Trophoblast cell (in vitro differentiated cells and primary cell): ENCODE measurements around the gene ZC3H14.
A peak's percentile ranks its signal among the peaks of the same experiment; 100 is the strongest.

Source experiments
- DNase-seq, 2 donors: peaks; one replicate each; pipeline ENCODE4 v3.0.0-alpha.2; 2016
- H2AFZ ChIP-seq: 2 replicates; pipeline ENCODE4 v1.6.1; 2013; ENCODE audit warnings: low read length, moderate library complexity, mild to moderate bottlenecking; ENCODE audit not compliant: insufficient read depth, poor library complexity
- H2AK5ac ChIP-seq: 2 replicates; pipeline ENCODE4 v1.6.1; 2013; ENCODE audit warnings: mild to moderate bottlenecking, low read length
- H2BK120ac ChIP-seq: 2 replicates; pipeline ENCODE4 v1.6.1; 2013; ENCODE audit warnings: low read length, mild to moderate bottlenecking, moderate library complexity; ENCODE audit not compliant: insufficient read depth, poor library complexity
- H2BK12ac ChIP-seq: 2 replicates; pipeline ENCODE4 v1.6.1; 2013; ENCODE audit warnings: mild to moderate bottlenecking, low read length, moderate library complexity
- H2BK5ac ChIP-seq: 2 replicates; pipeline ENCODE4 v1.6.1; 2013; ENCODE audit warnings: low read length, low read depth, moderate library complexity, mild to moderate bottlenecking; ENCODE audit not compliant: poor library complexity
- H3K14ac ChIP-seq: 2 replicates; pipeline ENCODE4 v1.6.1; 2013; ENCODE audit warnings: mild to moderate bottlenecking, low read length
- H3K18ac ChIP-seq: 2 replicates; pipeline ENCODE4 v1.6.1; 2013; ENCODE audit warnings: mild to moderate bottlenecking, low read length
- H3K23ac ChIP-seq: 2 replicates; pipeline ENCODE4 v1.6.1; 2013; ENCODE audit warnings: low read length
- H3K27ac ChIP-seq: 2 replicates; pipeline ENCODE4 v1.5.1; 2013; ENCODE audit warnings: low read depth, mild to moderate bottlenecking, inconsistent platforms, low read length, moderate library complexity
- H3K27me3 ChIP-seq: 2 replicates; pipeline ENCODE4 v1.6.1; 2013; ENCODE audit warnings: inconsistent platforms, mild to moderate bottlenecking, low read length, moderate library complexity; ENCODE audit not compliant: insufficient read depth
- H3K36me3 ChIP-seq, 2 experiments: 1 replicate in 1 of 2; 2 replicates in 1 of 2; pipeline ENCODE4 v1.6.1; 2013; ENCODE audit warnings: low read length in 2 of 2, mild to moderate bottlenecking in 2 of 2, moderate library complexity in 1 of 2; ENCODE audit not compliant: insufficient read depth in 2 of 2, control insufficient read depth in 1 of 2
- H3K4ac ChIP-seq: 2 replicates; pipeline ENCODE4 v1.6.1; 2013; ENCODE audit warnings: low read depth, mild to moderate bottlenecking, low read length, moderate library complexity
- H3K4me1 ChIP-seq, 2 experiments: 1 replicate in 1 of 2; 2 replicates in 1 of 2; pipeline ENCODE4 v1.6.1; 2013; ENCODE audit warnings: low read length in 2 of 2, mild to moderate bottlenecking in 2 of 2, moderate library complexity in 1 of 2; ENCODE audit not compliant: insufficient read depth in 2 of 2, control insufficient read depth in 1 of 2
- H3K4me2 ChIP-seq: 2 replicates; pipeline ENCODE4 v1.6.1; 2013; ENCODE audit warnings: inconsistent platforms, mild to moderate bottlenecking, low read length, moderate library complexity
- H3K4me3 ChIP-seq: 2 replicates; pipeline ENCODE4 v1.5.1; 2013; ENCODE audit warnings: mild to moderate bottlenecking, low read depth, low read length, inconsistent platforms
- H3K79me1 ChIP-seq: one replicate; pipeline ENCODE4 v1.6.1; 2013; ENCODE audit warnings: low read length
- H3K79me2 ChIP-seq: 2 replicates; pipeline ENCODE4 v1.6.1; 2013; ENCODE audit warnings: low read length, mild to moderate bottlenecking; ENCODE audit not compliant: control insufficient read depth, insufficient read depth, poor library complexity
- H3K9ac ChIP-seq: 2 replicates; pipeline ENCODE4 v1.6.1; 2013; ENCODE audit warnings: mild to moderate bottlenecking, low read length
- H3K9me3 ChIP-seq: 2 replicates; pipeline ENCODE4 v1.6.1; 2013; ENCODE audit warnings: low read depth, mild to moderate bottlenecking, control low read depth, inconsistent platforms, low read length; ENCODE audit not compliant: insufficient read depth
- H4K12ac ChIP-seq: 2 replicates; pipeline ENCODE4 v1.6.1; 2013; ENCODE audit warnings: low read depth, mild to moderate bottlenecking, low read length, moderate library complexity
- H4K8ac ChIP-seq: 2 replicates; pipeline ENCODE4 v1.6.1; 2013; ENCODE audit warnings: low read depth, mild to moderate bottlenecking, low read length, moderate library complexity
- H4K91ac ChIP-seq: one replicate; pipeline ENCODE4 v1.6.1; 2013; ENCODE audit warnings: low read depth, mild to moderate bottlenecking, low read length, moderate library complexity
- WGBS: extraction: QIAGEN DNeasy Blood & Tissue Kit; methylation state at CpG from one replicate; pipeline ENCODE4 v1.1.7; 2013; ENCODE audit warnings: missing lambda C conversion rate; ENCODE audit not compliant: insufficient read length, insufficient coverage; ENCODE audit errors: extremely low coverage; 5-methylcytosine and 5-hydroxymethylcytosine counted together

ZC3H14 gene

DNA sequence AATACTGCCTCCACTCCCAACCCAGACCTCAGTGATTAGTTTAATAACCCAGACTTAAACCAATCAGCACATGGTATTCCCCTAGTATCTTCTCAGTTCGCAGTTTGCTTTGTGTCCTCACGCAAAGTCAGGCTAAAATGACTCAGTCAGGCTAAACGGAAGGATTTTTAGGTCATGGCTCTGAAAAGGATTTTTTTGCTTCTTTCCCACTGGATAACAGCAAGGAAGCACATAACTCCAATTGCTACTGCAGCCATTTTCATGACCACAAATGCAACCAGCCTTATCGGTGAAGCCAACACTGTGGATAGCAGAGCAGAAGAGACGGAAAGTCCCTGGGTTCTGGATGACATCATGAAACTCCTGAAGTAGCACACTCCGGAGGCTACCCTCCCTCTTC lies 67.7 kb downstream of the ZC3H14 start:
- no peak overlapping the region for H3K27ac ChIP-seq
- H2AFZ ChIP-seq = no peak overlapping the region
- no peak overlapping the region for H2BK12ac ChIP-seq
- WGBS = no CpG with 5 or more reads among the region's 6 CpGs
- H3K79me2 ChIP-seq = no peaks in the 10 kb centered on the region
- no peak overlapping the region for H3K4me2 ChIP-seq
- no peaks in the 10 kb centered on the region for H3K36me3 ChIP-seq
- no peak overlapping the region for H3K4ac ChIP-seq
- no peak overlapping the region for H4K12ac ChIP-seq
- H2BK5ac ChIP-seq = no peak overlapping the region
- DNase-seq = peak; percentile 53 to 67
- no peaks in the 10 kb centered on the region for H3K79me1 ChIP-seq
- H4K8ac ChIP-seq = no peak overlapping the region
- no peak overlapping the region for H2AK5ac ChIP-seq
- no peak overlapping the region for H3K9ac ChIP-seq
- no peak overlapping the region for H2BK120ac ChIP-seq
- H4K91ac ChIP-seq = no peak overlapping the region
- no peaks in the 10 kb centered on the region for H3K27me3 ChIP-seq
- H3K14ac ChIP-seq = no peak overlapping the region
- no peak overlapping the region for H3K23ac ChIP-seq
- peaks cover 0 to 3% of the 10 kb centered on the region in 2 experiments for H3K4me1 ChIP-seq
- H3K4me3 ChIP-seq = no peak overlapping the region
- no peaks in the 10 kb centered on the region for H3K9me3 ChIP-seq
- H3K18ac ChIP-seq = no peak overlapping the region

DNA sequence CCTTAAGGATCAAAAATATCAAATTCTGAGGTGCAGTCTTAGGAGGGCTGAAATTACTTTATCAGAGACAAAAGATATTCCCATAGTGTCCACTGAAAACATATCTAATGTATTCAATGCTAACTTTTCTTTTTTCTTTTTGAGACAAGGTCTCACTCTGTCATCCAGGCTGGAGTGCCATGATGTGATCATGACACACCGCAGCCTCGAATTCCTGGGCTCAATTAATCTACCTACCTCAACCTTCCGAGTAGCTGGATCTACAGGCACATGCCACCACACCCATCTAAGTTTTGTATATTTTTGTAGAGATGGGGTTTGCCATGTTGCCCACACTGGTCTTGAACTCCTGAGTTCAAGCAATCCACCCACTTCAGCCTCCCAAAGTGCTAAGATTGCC lies 68.3 kb downstream of the ZC3H14 start:
- no peak overlapping the region for H3K14ac ChIP-seq
- H3K4ac ChIP-seq = no peak overlapping the region
- H3K4me2 ChIP-seq = no peak overlapping the region
- H3K18ac ChIP-seq = no peak overlapping the region
- no peak overlapping the region for H2BK5ac ChIP-seq
- no peaks in the 10 kb centered on the region for H3K36me3 ChIP-seq
- H3K27ac ChIP-seq = no peak overlapping the region
- DNase-seq = no peak
- H3K79me1 ChIP-seq = no peaks in the 10 kb centered on the region
- H3K79me2 ChIP-seq = no peaks in the 10 kb centered on the region
- H2BK120ac ChIP-seq = no peak overlapping the region
- H2AFZ ChIP-seq = no peak overlapping the region
- no peak overlapping the region for H2AK5ac ChIP-seq
- peaks cover 0 to 3% of the 10 kb centered on the region in 2 experiments for H3K4me1 ChIP-seq
- WGBS = no CpG with 5 or more reads among the region's 3 CpGs
- H4K91ac ChIP-seq = no peak overlapping the region
- no peak overlapping the region for H2BK12ac ChIP-seq
- no peak overlapping the region for H4K12ac ChIP-seq
- H3K4me3 ChIP-seq = no peak overlapping the region
- H3K23ac ChIP-seq = no peak overlapping the region
- no peaks in the 10 kb centered on the region for H3K9me3 ChIP-seq
- H4K8ac ChIP-seq = no peak overlapping the region
- H3K9ac ChIP-seq = no peak overlapping the region
- H3K27me3 ChIP-seq = no peaks in the 10 kb centered on the region

DNA sequence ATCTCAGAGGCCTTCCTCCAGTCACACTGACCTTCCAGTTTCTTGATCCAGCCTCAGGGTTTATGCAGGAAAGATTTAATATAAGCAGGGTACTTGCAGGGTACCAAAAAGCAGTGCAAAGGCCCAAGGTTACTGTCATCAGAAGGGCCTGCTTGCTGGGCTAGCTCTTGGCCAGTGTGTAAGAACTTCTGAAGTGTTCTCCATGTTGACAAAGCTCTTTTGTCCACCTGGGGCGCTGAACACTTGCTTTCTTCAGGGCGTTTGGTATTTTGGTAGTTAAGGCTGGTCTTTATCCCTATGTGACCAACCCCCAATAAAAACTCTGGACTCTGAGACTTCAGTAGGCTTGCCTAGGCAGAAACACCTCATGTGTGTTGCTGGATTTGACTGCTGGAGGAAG lies 69.7 kb downstream of the ZC3H14 start:
- Histone ChIP-seq H2BK120ac (no peak overlapping the region), H2BK12ac (no peak overlapping the region), H3K36me3 (no peaks in the 10 kb centered on the region), H4K12ac (no peak overlapping the region), H3K27ac (no peak overlapping the region), H3K23ac (no peak overlapping the region), H3K14ac (no peak overlapping the region), H3K79me2 (no peaks in the 10 kb centered on the region), H3K4me2 (no peak overlapping the region), H3K9ac (no peak overlapping the region), H3K4me3 (no peak overlapping the region), H3K27me3 (no peaks in the 10 kb centered on the region), H3K79me1 (no peaks in the 10 kb centered on the region), H3K4me1 (peaks cover 0 to 3% of the 10 kb centered on the region in 2 experiments), H4K8ac (no peak overlapping the region), H2BK5ac (no peak overlapping the region), H3K9me3 (no peaks in the 10 kb centered on the region), H3K18ac (no peak overlapping the region), H3K4ac (no peak overlapping the region), H2AFZ (no peak overlapping the region), H4K91ac (no peak overlapping the region), H2AK5ac (no peak overlapping the region)
- DNase-seq = no peak
- WGBS = no CpG with 5 or more reads among the region's 2 CpGs

DNA sequence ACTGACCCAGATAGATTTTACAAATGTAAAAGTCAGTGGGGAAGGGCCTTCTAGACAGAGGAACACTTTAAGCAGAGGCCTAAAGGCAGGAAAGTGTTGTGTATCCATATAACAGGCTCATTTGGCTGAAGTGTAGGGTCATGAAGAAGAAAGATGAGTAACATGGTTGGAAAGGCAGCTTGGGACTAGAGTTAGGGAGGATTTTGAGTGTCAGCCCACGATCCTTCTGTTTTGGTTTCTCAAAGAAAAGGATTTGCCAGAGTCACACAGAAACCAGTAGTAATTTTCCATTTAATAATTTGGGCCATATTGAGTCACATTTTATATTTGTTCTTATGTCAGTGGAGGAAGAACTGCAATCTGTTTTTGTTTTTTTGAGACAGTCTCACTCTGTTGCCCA lies 76.4 kb downstream of the ZC3H14 start:
- H3K79me1 ChIP-seq = no peaks in the 10 kb centered on the region
- H3K9ac ChIP-seq = no peak overlapping the region
- H3K27ac ChIP-seq = no peak overlapping the region
- H3K4me3 ChIP-seq = no peak overlapping the region
- no peaks in the 10 kb centered on the region for H3K4me1 ChIP-seq
- H2BK5ac ChIP-seq = no peak overlapping the region
- H3K23ac ChIP-seq = no peak overlapping the region
- H2BK120ac ChIP-seq = no peak overlapping the region
- WGBS = no CpG with 5 or more reads among the region's 1 CpG
- H3K79me2 ChIP-seq = no peaks in the 10 kb centered on the region
- H3K14ac ChIP-seq = no peak overlapping the region
- no peaks in the 10 kb centered on the region for H3K36me3 ChIP-seq
- H2AFZ ChIP-seq = no peak overlapping the region
- no peak overlapping the region for H4K8ac ChIP-seq
- DNase-seq = no peak
- no peak overlapping the region for H2AK5ac ChIP-seq
- H3K4me2 ChIP-seq = no peak overlapping the region
- no peak overlapping the region for H4K91ac ChIP-seq
- no peak overlapping the region for H4K12ac ChIP-seq
- H3K27me3 ChIP-seq = no peaks in the 10 kb centered on the region
- no peak overlapping the region for H2BK12ac ChIP-seq
- no peak overlapping the region for H3K18ac ChIP-seq
- no peak overlapping the region for H3K4ac ChIP-seq
- H3K9me3 ChIP-seq = no peaks in the 10 kb centered on the region
